Measurements from ENCODE around the gene GRHL3. TPM values are rescaled to one million over a fixed set of nuclear protein-coding genes. Genes with fewer than 3 reads are reported as not detected.

Gene GRHL3
- total RNA-seq, 4 donors from 2014 or later, result 0.11 to 0.27 TPM; not detected in 2

GRCh38 chr1:24364975-24365678 is 46.0 kb downstream of the GRHL3 start:
- Histone ChIP-seq H3K27ac (no peak overlapping the region), H3K9me3 (no peaks in the 10 kb centered on the region), H3K4me1 (peaks cover 0 to 6% of the 10 kb centered on the region in 2 donors), H3K27me3 (no peaks in the 10 kb centered on the region), H3K4me3 (replicated peaks in 1 of 3) (no peak overlapping the region), H3K36me3 (no peaks in the 10 kb centered on the region)
- 85 to 91% methylated on average over 10 to 11 of the region's 11 CpGs for WGBS, 2 donors
- no peak for DNase-seq
- TF ChIP-seq CTCF (IDR thresholded peaks at IDR 0.05) (no peak), POLR2A (IDR thresholded peaks at IDR 0.05) (no peak)
- intact Hi-C loops (cut with DNase I), result no loop called here

GRCh38 chr1:24366707-24367106 is 47.5 kb downstream of the GRHL3 start:
- no peak for TF ChIP-seq POLR2A (IDR thresholded peaks at IDR 0.05)
- no peak for TF ChIP-seq CTCF (IDR thresholded peaks at IDR 0.05)
- WGBS, 2 donors, result 92 to 96% methylated on average over 9 of the region's 9 CpGs
- no peak overlapping the region for H3K4me3 ChIP-seq (replicated peaks in 1 of 3)
- no peaks in the 10 kb centered on the region for H3K9me3 ChIP-seq
- H3K27me3 ChIP-seq, result no peaks in the 10 kb centered on the region
- no peaks in the 10 kb centered on the region for H3K36me3 ChIP-seq
- no peak overlapping the region for H3K27ac ChIP-seq
- peaks cover 0 to 6% of the 10 kb centered on the region in 2 donors for H3K4me1 ChIP-seq
- DNase-seq, result no peak
- intact Hi-C loops (cut with DNase I), result no loop called here

GRCh38 chr1:24369199-24369598 is 50.0 kb downstream of the GRHL3 start:
- peak in 1 of 2 donors; percentile 5 for DNase-seq
- Histone ChIP-seq H3K4me1 (no peaks in the 10 kb centered on the region), H3K9me3 (no peaks in the 10 kb centered on the region), H3K36me3 (no peaks in the 10 kb centered on the region), H3K27ac (no peak overlapping the region), H3K27me3 (no peaks in the 10 kb centered on the region), H3K4me3 (replicated peaks in 1 of 3) (no peak overlapping the region)
- WGBS, 2 donors, result 82 to 91% methylated on average over 4 of the region's 4 CpGs
- intact Hi-C loops (cut with DNase I), result no loop called here
- TF ChIP-seq POLR2A (IDR thresholded peaks at IDR 0.05) (no peak), CTCF (IDR thresholded peaks at IDR 0.05) (no peak)

GRCh38 chr1:24369801-24370200 is 50.6 kb downstream of the GRHL3 start:
- 92 to 94% methylated on average over 4 of the region's 4 CpGs for WGBS, 2 donors
- H3K4me3 ChIP-seq (replicated peaks in 1 of 3), result no peak overlapping the region
- TF ChIP-seq POLR2A (IDR thresholded peaks at IDR 0.05) (no peak), CTCF (IDR thresholded peaks at IDR 0.05) (no peak)
- no peaks in the 10 kb centered on the region for H3K27me3 ChIP-seq
- H3K27ac ChIP-seq, result no peak overlapping the region
- H3K9me3 ChIP-seq, result no peaks in the 10 kb centered on the region
- no peak for DNase-seq
- no peaks in the 10 kb centered on the region for H3K4me1 ChIP-seq
- no peaks in the 10 kb centered on the region for H3K36me3 ChIP-seq
- intact Hi-C loops (cut with DNase I), result no loop called here

GRCh38 chr1:24373044-24373443 is 53.9 kb downstream of the GRHL3 start:
- Histone ChIP-seq H3K4me1 (no peaks in the 10 kb centered on the region), H3K4me3 (replicated peaks in 1 of 3) (no peak overlapping the region), H3K9me3 (no peaks in the 10 kb centered on the region), H3K27ac (no peak overlapping the region), H3K36me3 (no peaks in the 10 kb centered on the region), H3K27me3 (no peaks in the 10 kb centered on the region)
- intact Hi-C loops (cut with DNase I), result no loop called here
- DNase-seq, result no peak
- TF ChIP-seq CTCF (IDR thresholded peaks at IDR 0.05), result no peak
- TF ChIP-seq POLR2A (IDR thresholded peaks at IDR 0.05), result no peak
- 87 to 89% methylated on average over 7 of the region's 7 CpGs for WGBS, 2 donors

Measured in thyroid gland (tissue), 4 donors.